Umbilical cord (tissue), 1 donor: Measurements from ENCODE around the gene TAF5L. TPM values are rescaled to one million over a fixed set of nuclear protein-coding genes. Genes with fewer than 3 reads are reported as not detected.

Experiments used
- total RNA-seq: library from RNA; depleted of rRNA; stranded (reverse); fragments of >200 nt; gene quantifications from one replicate; pipeline ENCODE4 v1.2.3, GENCODE V29; 2014; ENCODE audit warnings: low replicate concordance; ENCODE audit not compliant: insufficient read depth

The TAF5L gene
- total RNA-seq, 1 donor from 2014 or later: 27.9 TPM

Other genes with a start within 250 kb of the TAF5L start
- 4.6 TPM for gene ACTA1, start 192.0 kb downstream of the TAF5L start, total RNA-seq
- 31.3 TPM for gene NUP133, start 117.8 kb downstream of the TAF5L start, total RNA-seq
- 29.4 TPM for gene ABCB10, start 67.4 kb downstream of the TAF5L start, total RNA-seq
- 8.7 TPM for gene URB2, start 125 bp upstream of the TAF5L start, total RNA-seq